CD4-positive, alpha-beta T cell (primary cell): ENCODE data around the gene ALOX15B. TPM values are rescaled to one million over a fixed set of nuclear protein-coding genes. Genes with fewer than 3 reads are reported as not detected.

Experiments
- ATAC-seq: fragments of 200-7000 bp; cut with Tn5 transposase; one replicate; pipeline ENCODE4 v1.10.0; 2022; ENCODE audit warnings: mild to moderate bottlenecking; ENCODE audit not compliant: poor library complexity
- CTCF ChIA-PET: fragments of 350-600 bp; sonication (Branson Sonifier 250); formaldehyde crosslinking; loops from one replicate; lab custom pipeline; 2021; ENCODE audit warnings: antibody characterized with exemption, inconsistent platforms; lab: Charles Lee
- POLR2A ChIA-PET: fragments of 350-600 bp; sonication (Branson Sonifier 250); formaldehyde crosslinking; loops from one replicate; lab custom pipeline; 2021; ENCODE audit warnings: antibody characterized with exemption, inconsistent platforms; lab: Charles Lee
- DNase-seq, 14 experiments: peaks; one replicate each; pipeline ENCODE4 v3.0.0-alpha.2; 2013 to 2020; ENCODE audit warnings: mixed read lengths in 2 of 14
- H3K27ac ChIP-seq, 2 donors: one replicate each; pipeline versions ENCODE4 v1.5.1 to v1.7.0; 2013; ENCODE audit warnings: low read length in 2 of 2, low read depth in 1 of 2, mild to moderate bottlenecking in 1 of 2
- H3K27me3 ChIP-seq, 2 experiments: 1 replicate in 1 of 2; 2 replicates in 1 of 2; pipeline versions ENCODE4 v1.6.1 to v1.7.0; 2013; ENCODE audit warnings: low read length in 2 of 2, control low read depth in 1 of 2, mild to moderate bottlenecking in 1 of 2, moderate library complexity in 1 of 2; ENCODE audit not compliant: insufficient read depth in 2 of 2, control insufficient read depth in 1 of 2
- H3K36me3 ChIP-seq: one replicate; pipeline ENCODE4 v1.6.1; 2013; ENCODE audit warnings: low read length, control low read depth; ENCODE audit not compliant: insufficient read depth
- H3K4me1 ChIP-seq: one replicate; pipeline ENCODE4 v1.6.1; 2013; ENCODE audit warnings: low read length, control low read depth; ENCODE audit not compliant: insufficient read depth
- H3K4me3 ChIP-seq: one replicate; pipeline ENCODE4 v1.5.1; 2013; ENCODE audit warnings: mild to moderate bottlenecking, low read length, moderate library complexity
- H3K9me3 ChIP-seq, 2 experiments: 1 replicate in 1 of 2; 2 replicates in 1 of 2; pipeline versions ENCODE4 v1.6.1 to v1.7.0; 2013; ENCODE audit warnings: low read length in 2 of 2, mild to moderate bottlenecking in 2 of 2, control low read depth in 1 of 2, moderate library complexity in 1 of 2; ENCODE audit not compliant: control insufficient read depth in 1 of 2, insufficient read depth in 1 of 2
- H3K27ac Mint-ChIP-seq: one replicate; pipeline ENCODE4 v1.8.0; 2020; ENCODE audit warnings: mixed read lengths
- H3K27me3 Mint-ChIP-seq: one replicate; pipeline ENCODE4 v1.8.0; 2021; ENCODE audit warnings: mixed read lengths
- H3K36me3 Mint-ChIP-seq: one replicate; pipeline ENCODE4 v1.8.0; 2021; ENCODE audit warnings: low read depth, mixed read lengths
- H3K4me1 Mint-ChIP-seq: one replicate; pipeline ENCODE4 v1.8.0; 2021; ENCODE audit warnings: low read depth, mixed read lengths
- H3K4me3 Mint-ChIP-seq: one replicate; pipeline ENCODE4 v1.8.0; 2020; ENCODE audit warnings: mild to moderate bottlenecking, mixed read lengths
- H3K9me3 Mint-ChIP-seq: one replicate; pipeline ENCODE4 v1.8.0; 2020; ENCODE audit warnings: mixed read lengths
- intact Hi-C, 2 experiments: fragments of 100-400 bp; cut with DNase I in 1 of 2; cut with micrococcal nuclease in 1 of 2; formaldehyde crosslinking; loops; one replicate each; pipeline versions ENCODE4 v1.15.1 to v1.9.0; 2023 to 2025; cut with DNase I, micrococcal nuclease
- total RNA-seq, 174 experiments: library from RNA in 2 of 174; stranded (reverse) in 2 of 174; gene quantifications; one replicate each; pipeline ENCODE4 v1.2.3 and lab custom pipeline; 2021 to 2026
- TF ChIP-seq, protein P1 (sequence below): fragments of 200-600 bp; IDR thresholded peaks from one replicate; pipeline ENCODE4 v1.8.0; 2022; ENCODE audit warnings: antibody characterized with exemption, mild to moderate bottlenecking

Gene ALOX15B
- total RNA-seq, 2 experiments from 2014 or later, result not detected

DNA sequence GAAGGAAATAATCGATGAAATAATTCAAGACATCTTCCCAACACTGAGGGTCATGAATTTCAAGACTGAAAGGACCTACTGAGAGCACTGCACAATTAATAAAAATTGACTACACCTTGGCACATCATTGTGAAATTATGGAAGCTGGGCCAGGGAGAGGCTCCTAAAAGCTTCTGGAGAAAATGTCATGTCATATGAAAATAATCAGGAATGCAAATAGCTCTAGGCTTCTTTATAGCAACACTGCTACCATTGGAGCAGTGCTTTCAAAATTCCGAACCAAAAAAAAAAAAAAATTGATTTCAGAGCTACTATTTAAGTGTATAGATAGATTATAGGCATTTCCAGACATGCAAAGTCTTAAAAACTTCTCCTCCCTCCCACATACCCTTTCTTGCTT is 6.4 kb upstream of the ALOX15B start:
- ChIA-PET CTCF (interaction anchor here (0.7 kb wide), 1 partner anchor 28 kb away, joined by 3 read pairs; no protein-coding TSS in a partner anchor), POLR2A (no interaction called here)
- no peak overlapping the region for H3K27ac ChIP-seq
- Mint-ChIP-seq H3K36me3 (no peaks in the 10 kb centered on the region), H3K9me3 (no peaks in the 10 kb centered on the region), H3K4me1 (peaks cover under 1% of the 10 kb centered on the region), H3K27me3 (peaks cover 63% of the 10 kb centered on the region), H3K27ac (no peak overlapping the region), H3K4me3 (no peak overlapping the region)
- H3K36me3 ChIP-seq, result no peaks in the 10 kb centered on the region
- intact Hi-C loops, result no loop called here
- DNase-seq (no peak), ATAC-seq (no peak)
- TF ChIP-seq, protein P1, sequence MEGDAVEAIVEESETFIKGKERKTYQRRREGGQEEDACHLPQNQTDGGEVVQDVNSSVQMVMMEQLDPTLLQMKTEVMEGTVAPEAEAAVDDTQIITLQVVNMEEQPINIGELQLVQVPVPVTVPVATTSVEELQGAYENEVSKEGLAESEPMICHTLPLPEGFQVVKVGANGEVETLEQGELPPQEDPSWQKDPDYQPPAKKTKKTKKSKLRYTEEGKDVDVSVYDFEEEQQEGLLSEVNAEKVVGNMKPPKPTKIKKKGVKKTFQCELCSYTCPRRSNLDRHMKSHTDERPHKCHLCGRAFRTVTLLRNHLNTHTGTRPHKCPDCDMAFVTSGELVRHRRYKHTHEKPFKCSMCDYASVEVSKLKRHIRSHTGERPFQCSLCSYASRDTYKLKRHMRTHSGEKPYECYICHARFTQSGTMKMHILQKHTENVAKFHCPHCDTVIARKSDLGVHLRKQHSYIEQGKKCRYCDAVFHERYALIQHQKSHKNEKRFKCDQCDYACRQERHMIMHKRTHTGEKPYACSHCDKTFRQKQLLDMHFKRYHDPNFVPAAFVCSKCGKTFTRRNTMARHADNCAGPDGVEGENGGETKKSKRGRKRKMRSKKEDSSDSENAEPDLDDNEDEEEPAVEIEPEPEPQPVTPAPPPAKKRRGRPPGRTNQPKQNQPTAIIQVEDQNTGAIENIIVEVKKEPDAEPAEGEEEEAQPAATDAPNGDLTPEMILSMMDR, result no peak
- no peaks in the 10 kb centered on the region for H3K4me1 ChIP-seq
- H3K4me3 ChIP-seq, result no peak overlapping the region
- peaks cover 4 to 16% of the 10 kb centered on the region in 2 experiments for H3K27me3 ChIP-seq
- H3K9me3 ChIP-seq, result no peaks in the 10 kb centered on the region

DNA sequence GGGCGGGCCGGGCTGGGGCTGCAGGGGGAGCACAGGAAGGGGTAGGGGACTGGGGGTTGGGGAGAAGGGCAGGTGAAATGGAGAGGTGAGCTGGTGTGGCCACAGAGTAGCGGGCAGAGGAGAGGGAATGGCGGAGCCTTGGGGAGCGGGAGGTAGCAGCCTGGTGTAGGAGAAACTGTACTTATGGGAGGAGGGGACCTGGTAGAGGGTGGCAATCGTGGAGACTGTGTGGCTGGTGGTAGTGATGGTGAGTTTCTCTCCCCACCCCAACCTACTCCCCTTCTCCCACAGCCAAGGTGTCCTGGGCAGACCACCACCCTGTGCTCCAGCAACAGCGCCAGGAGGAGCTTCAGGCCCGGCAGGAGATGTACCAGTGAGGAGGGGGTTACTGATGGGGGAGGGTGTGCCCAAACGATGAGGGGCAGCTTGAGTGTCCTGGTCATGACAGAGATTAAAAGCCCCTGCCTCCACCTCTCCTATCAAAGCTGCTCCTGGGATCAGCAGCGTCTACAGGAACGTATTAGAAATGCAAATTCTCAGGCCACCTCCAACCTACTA is 831 bp downstream of the ALOX15B start:
- Mint-ChIP-seq H3K4me1 (peaks cover 4% of the 10 kb centered on the region), H3K27ac (no peak overlapping the region), H3K36me3 (no peaks in the 10 kb centered on the region), H3K9me3 (no peaks in the 10 kb centered on the region), H3K4me3 (no peak overlapping the region), H3K27me3 (peaks cover 51% of the 10 kb centered on the region)
- H3K27me3 ChIP-seq, result peaks cover 11 to 21% of the 10 kb centered on the region in 2 experiments
- ATAC-seq (no peak), DNase-seq (no peak)
- no peaks in the 10 kb centered on the region for H3K36me3 ChIP-seq
- peaks cover 4% of the 10 kb centered on the region for H3K4me1 ChIP-seq
- ChIA-PET CTCF (no interaction called here), POLR2A (no interaction called here)
- intact Hi-C loops, result loop anchor here (2.0 to 5.0 kb wide), 3 partner anchors 127 to 297 kb away; no protein-coding TSS in a partner anchor
- H3K27ac ChIP-seq, result no peak overlapping the region
- TF ChIP-seq, protein P1, result no peak
- no peak overlapping the region for H3K4me3 ChIP-seq
- no peaks in the 10 kb centered on the region for H3K9me3 ChIP-seq

DNA sequence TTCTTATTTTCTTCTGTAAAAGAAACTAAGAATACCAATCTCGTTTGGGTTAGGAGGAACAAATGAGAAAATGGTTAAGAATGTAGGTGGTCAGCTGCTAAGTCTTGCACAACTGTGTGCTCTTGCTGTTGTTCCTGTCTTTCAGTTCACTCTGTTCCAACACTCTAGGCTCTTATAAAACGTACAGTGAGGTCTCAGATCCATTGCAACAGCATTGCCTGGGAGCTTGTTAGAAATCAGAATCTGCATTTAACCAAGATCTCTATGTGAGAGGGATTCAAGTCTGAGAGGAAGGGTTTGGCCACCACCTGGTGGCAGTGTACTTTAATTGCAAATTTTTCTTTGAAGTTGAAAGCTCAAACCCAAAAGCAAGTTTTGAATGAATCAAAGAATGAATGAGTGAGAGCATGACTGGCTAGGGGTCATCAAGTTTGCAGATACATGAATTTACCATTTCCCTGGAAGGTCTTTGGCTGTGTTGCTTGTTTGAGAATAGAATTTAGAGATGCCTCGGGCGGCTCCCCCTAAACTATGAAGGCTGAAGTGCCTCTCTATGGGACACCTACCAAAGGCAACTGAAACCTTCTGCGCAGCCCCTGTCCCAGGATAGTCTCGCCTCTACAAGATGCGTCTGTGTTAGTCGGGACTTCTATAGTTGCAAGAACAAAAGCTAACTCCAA is 2.5 kb downstream of the ALOX15B start:
- Histone ChIP-seq H3K9me3 (no peaks in the 10 kb centered on the region), H3K27ac (no peak overlapping the region), H3K36me3 (no peaks in the 10 kb centered on the region), H3K4me1 (peaks cover 4% of the 10 kb centered on the region), H3K4me3 (no peak overlapping the region), H3K27me3 (peaks cover 11 to 21% of the 10 kb centered on the region in 2 experiments)
- H3K27ac Mint-ChIP-seq, result no peak overlapping the region
- H3K4me1 Mint-ChIP-seq, result peaks cover 4% of the 10 kb centered on the region
- H3K36me3 Mint-ChIP-seq, result no peaks in the 10 kb centered on the region
- intact Hi-C loops, result loop anchor here (1.0 to 5.0 kb wide), 4 partner anchors 129 to 299 kb away; no protein-coding TSS in a partner anchor
- H3K9me3 Mint-ChIP-seq, result no peaks in the 10 kb centered on the region
- H3K27me3 Mint-ChIP-seq, result peaks cover 40% of the 10 kb centered on the region
- ATAC-seq, result peak; percentile 37
- CTCF ChIA-PET, result interaction anchor here (0.5 to 1.7 kb wide), 10 partner anchors 10 to 353 kb away, joined by 3 to 8 read pairs (median 4); partner anchors contain the start of genes RNF227 and WRAP53
- POLR2A ChIA-PET, result interaction anchor here (1.0 to 1.7 kb wide), 4 partner anchors 126 to 354 kb away, joined by 3 to 4 read pairs (median 4); partner anchors contain the start of genes NAA38, RNF227, TP53 and WRAP53
- H3K4me3 Mint-ChIP-seq, result no peak overlapping the region
- TF ChIP-seq, protein P1, result peak; percentile 50
- peak in 8 of 14 experiments; percentile 17 to 72 (median 44) for DNase-seq
